Fibroblast of villous mesenchyme (primary cell): Measurements from ENCODE around the gene SYT13. TPM values are rescaled to one million over a fixed set of nuclear protein-coding genes. Genes with fewer than 3 reads are reported as not detected.
"Not testable (repeated sequence)": the region's sequence is repeated elsewhere in the genome, so short reads cannot be mapped to it uniquely, and the experiment has no call there.

Source experiments
- DNase-seq: peaks from one replicate; pipeline ENCODE4 v3.0.0-alpha.2; 2010; ENCODE audit warnings: low read depth
- H3K4me3 ChIP-seq: 2 replicates; pipeline ENCODE4 v1.5.1; 2011; ENCODE audit warnings: low read depth, mild to moderate bottlenecking, low read length
- CTCF ChIP-seq: IDR thresholded peaks from 2 replicates; pipeline ENCODE4 v1.5.1; 2012; ENCODE audit warnings: low read depth, mild to moderate bottlenecking, low read length; ENCODE audit not compliant: insufficient read depth
- total RNA-seq: library from RNA; depleted of rRNA; stranded (reverse); fragments of >200 nt; gene quantifications from 2 replicates; pipeline ENCODE4 v1.2.3, GENCODE V29; 2012

SYT13 gene
- total RNA-seq, 1 donor = not detected

GRCh38 chr11:45298718-45299117 is 12.6 kb upstream of the SYT13 start:
- TF ChIP-seq CTCF = no peak
- no peak for DNase-seq
- H3K4me3 ChIP-seq = no peak overlapping the region

- TF ChIP-seq CTCF = no peak
- DNase-seq = no peak
- no peak overlapping the region for H3K4me3 ChIP-seq
Measured at GRCh38 chr11:45296075-45296474, 9.9 kb upstream of the SYT13 start.

GRCh38 chr11:45294499-45294898 is 8.4 kb upstream of the SYT13 start:
- no peak for DNase-seq
- no peak overlapping the region for H3K4me3 ChIP-seq
- TF ChIP-seq CTCF = no peak

- peak; percentile 60 for TF ChIP-seq CTCF
- H3K4me3 ChIP-seq = not testable (repeated sequence)
- peak; percentile 77 for DNase-seq
Measured at GRCh38 chr11:45293566-45294192, 7.5 kb upstream of the SYT13 start.

GRCh38 chr11:45290586-45290985 is 4.4 kb upstream of the SYT13 start:
- no peak for DNase-seq
- H3K4me3 ChIP-seq = no peak overlapping the region
- no peak for TF ChIP-seq CTCF

GRCh38 chr11:45289369-45289768 is 3.2 kb upstream of the SYT13 start:
- no peak for TF ChIP-seq CTCF
- peak; percentile 20 for DNase-seq
- H3K4me3 ChIP-seq = no peak overlapping the region

- TF ChIP-seq CTCF = no peak
- DNase-seq = no peak
- H3K4me3 ChIP-seq = no peak overlapping the region
Measured at GRCh38 chr11:45288339-45288738, 2.2 kb upstream of the SYT13 start.
